IMR-90 (cell line): Measurements from ENCODE around the gene UCP2. TPM values are rescaled to one million over a fixed set of nuclear protein-coding genes. Genes with fewer than 3 reads are reported as not detected.

Source experiments
- ATAC-seq: fragments of 200-7000 bp; cut with Tn5 transposase; 2 replicates; pipeline ENCODE4 v1.9.1; 2020; ENCODE audit warnings: low read depth, mild to moderate bottlenecking, moderate library complexity
- BruUV-seq: library from RNA; stranded (reverse); fragments of 400-500 nt; replicated peaks from 2 replicates; lab custom pipeline; 2021; lab: Mats Ljungman, UMichigan
- CTCF ChIA-PET: fragments of 300-600 bp; formaldehyde crosslinking; extraction: SDS; loops from one replicate; lab custom pipeline; 2021; ENCODE audit warnings: antibody characterized with exemption; lab: Yijun Ruan, JAX
- POLR2A ChIA-PET: fragments of 300-600 bp; sonication (Branson Sonifier 250); formaldehyde crosslinking; loops from one replicate; lab custom pipeline; 2022; ENCODE audit warnings: antibody characterized with exemption; ENCODE audit not compliant: unreplicated experiment; lab: Charles Lee
- DNase-seq: peaks from one replicate; pipeline ENCODE4 v3.0.0; 2013
- H2AFZ ChIP-seq: replicated peaks from 2 replicates; pipeline ENCODE3; 2013; ENCODE audit warnings: low read length, mild to moderate bottlenecking; ENCODE audit not compliant: poor library complexity
- H2AK5ac ChIP-seq: 2 replicates; pipeline ENCODE4 v1.6.1; 2013; ENCODE audit warnings: low read depth, low read length, inconsistent platforms
- H2AK9ac ChIP-seq: replicated peaks from 2 replicates; pipeline ENCODE3; 2013; ENCODE audit warnings: mild to moderate bottlenecking, low read depth, low read length, moderate library complexity; ENCODE audit not compliant: poor library complexity
- H2BK120ac ChIP-seq: 2 replicates; pipeline ENCODE4 v1.6.1; 2013; ENCODE audit warnings: low read depth, low read length, inconsistent platforms
- H2BK15ac ChIP-seq: 3 replicates; pipeline ENCODE4 v1.6.1; 2013; ENCODE audit warnings: low read depth, low read length, inconsistent platforms
- H2BK20ac ChIP-seq: 2 replicates; pipeline ENCODE4 v1.6.1; 2013; ENCODE audit warnings: low read depth, mild to moderate bottlenecking, inconsistent platforms, low read length, moderate library complexity
- H2BK5ac ChIP-seq: 2 replicates; pipeline ENCODE4 v1.6.1; 2013; ENCODE audit warnings: mild to moderate bottlenecking, low read depth, low read length, inconsistent platforms; ENCODE audit not compliant: poor library complexity, severe bottlenecking
- H3K14ac ChIP-seq: replicated peaks from 2 replicates; pipeline ENCODE4 v1.6.1; 2013; ENCODE audit warnings: low read depth, low read length, inconsistent platforms
- H3K18ac ChIP-seq: 2 replicates; pipeline ENCODE4 v1.6.1; 2013; ENCODE audit warnings: low read depth, low read length, control low read depth
- H3K23ac ChIP-seq: 2 replicates; pipeline ENCODE4 v1.6.1; 2013; ENCODE audit warnings: low read depth, low read length, inconsistent platforms
- H3K27ac ChIP-seq: 2 replicates; pipeline ENCODE4 v1.5.1; 2013; ENCODE audit warnings: mild to moderate bottlenecking, control low read depth, low read length; ENCODE audit not compliant: insufficient read depth
- H3K27me3 ChIP-seq: 2 replicates; pipeline ENCODE4 v1.6.1; 2013; ENCODE audit warnings: low read length; ENCODE audit not compliant: control insufficient read depth, insufficient read depth
- H3K36me3 ChIP-seq: 2 replicates; pipeline ENCODE4 v1.6.1; 2013; ENCODE audit warnings: low read length, mixed read lengths; ENCODE audit not compliant: control insufficient read depth, insufficient read depth
- H3K4ac ChIP-seq: 2 replicates; pipeline ENCODE4 v1.6.1; 2013; ENCODE audit warnings: low read depth, low read length, inconsistent platforms
- H3K4me1 ChIP-seq: 2 replicates; pipeline ENCODE4 v1.6.1; 2013; ENCODE audit warnings: low read length, mixed read lengths; ENCODE audit not compliant: control insufficient read depth, insufficient read depth
- H3K4me2 ChIP-seq: 2 replicates; pipeline ENCODE4 v1.6.1; 2013; ENCODE audit warnings: low read depth, mild to moderate bottlenecking, control low read depth, low read length, moderate library complexity
- H3K4me3 ChIP-seq: 2 replicates; pipeline ENCODE4 v1.5.1; 2013; ENCODE audit warnings: low read depth, mild to moderate bottlenecking, control low read depth, low read length, moderate library complexity; ENCODE audit not compliant: insufficient read depth
- H3K56ac ChIP-seq: 2 replicates; pipeline ENCODE4 v1.6.1; 2013; ENCODE audit warnings: low read length, inconsistent platforms; ENCODE audit not compliant: insufficient read depth; ENCODE audit errors: extremely low read depth
- H3K79me1 ChIP-seq, 2 experiments: 2 replicates each; pipeline ENCODE4 v1.6.1; 2013; ENCODE audit warnings: low read length in 2 of 2, inconsistent platforms in 1 of 2, low read depth in 1 of 2
- H3K9ac ChIP-seq: 2 replicates; pipeline ENCODE4 v1.6.1; 2013; ENCODE audit warnings: low read depth, low read length, control low read depth
- H3K9me1 ChIP-seq: 2 replicates; pipeline ENCODE4 v1.6.1; 2013; ENCODE audit warnings: low read length, inconsistent platforms; ENCODE audit not compliant: insufficient read depth
- H3K9me3 ChIP-seq: 2 replicates; pipeline ENCODE4 v1.6.1; 2013; ENCODE audit warnings: low read length; ENCODE audit not compliant: control insufficient read depth, insufficient read depth
- H4K20me1 ChIP-seq: 2 replicates; pipeline ENCODE4 v1.6.1; 2013; ENCODE audit warnings: low read length, inconsistent platforms; ENCODE audit not compliant: insufficient read depth
- H4K5ac ChIP-seq: 2 replicates; pipeline ENCODE4 v1.6.1; 2013; ENCODE audit warnings: mild to moderate bottlenecking, low read depth, low read length, control low read depth
- H4K8ac ChIP-seq, 2 experiments: 2 replicates each; pipeline ENCODE4 v1.6.1; 2013; ENCODE audit warnings: low read depth in 2 of 2, low read length in 2 of 2, control low read depth in 1 of 2, inconsistent platforms in 1 of 2
- H4K91ac ChIP-seq: 2 replicates; pipeline ENCODE4 v1.6.1; 2013; ENCODE audit warnings: low read depth, low read length, inconsistent platforms; ENCODE audit not compliant: insufficient read depth
- BHLHE40 ChIP-seq: fragments of 150-350 bp; IDR thresholded peaks from 2 replicates; pipeline ENCODE4 v1.6.1; 2016; ENCODE audit warnings: mild to moderate bottlenecking, low read depth, low read length
- CEBPB ChIP-seq: IDR thresholded peaks from 2 replicates; pipeline ENCODE4 v1.6.1; 2012; ENCODE audit warnings: low read depth, low read length, improper control_type of control experiment
- CHD1 ChIP-seq: IDR thresholded peaks from 2 replicates; pipeline ENCODE4 v1.6.1; 2012; ENCODE audit warnings: low read depth, low read length, improper control_type of control experiment
- FOS ChIP-seq: fragments of 150-350 bp; IDR thresholded peaks from 2 replicates; pipeline ENCODE4 v1.6.1; 2016; ENCODE audit warnings: low read depth, low read length
- MAFK ChIP-seq: IDR thresholded peaks from 2 replicates; pipeline ENCODE4 v1.6.1; 2012; ENCODE audit warnings: low read depth, low read length, improper control_type of control experiment
- MXI1 ChIP-seq: IDR thresholded peaks from 2 replicates; pipeline ENCODE4 v1.6.1; 2012; ENCODE audit warnings: low read depth, mild to moderate bottlenecking, low read length, moderate library complexity, borderline replicate concordance
- NFE2L2 ChIP-seq: fragments of 150-350 bp; IDR thresholded peaks from 2 replicates; pipeline ENCODE4 v1.6.1; 2016; ENCODE audit warnings: low read depth, mild to moderate bottlenecking, low read length
- POLR2A ChIP-seq: IDR thresholded peaks from 2 replicates; pipeline ENCODE4 v1.6.1; 2012; ENCODE audit warnings: mild to moderate bottlenecking, low read depth, low read length
- RAD21 ChIP-seq: IDR thresholded peaks from 2 replicates; pipeline ENCODE4 v1.6.1; 2012; ENCODE audit warnings: low read length, improper control_type of control experiment
- RCOR1 ChIP-seq: IDR thresholded peaks from 2 replicates; pipeline ENCODE4 v1.6.1; 2012; ENCODE audit warnings: mild to moderate bottlenecking, low read length, improper control_type of control experiment; ENCODE audit not compliant: insufficient replicate concordance
- RFX5 ChIP-seq: IDR thresholded peaks from 2 replicates; pipeline ENCODE4 v1.8.0; 2012; ENCODE audit warnings: low read depth, mild to moderate bottlenecking, low read length, moderate library complexity
- SMC3 ChIP-seq: fragments of 150-350 bp; IDR thresholded peaks from 2 replicates; pipeline ENCODE4 v1.6.1; 2016; ENCODE audit warnings: low read depth, mild to moderate bottlenecking, antibody characterized with exemption, low read length, moderate library complexity
- WGBS, 2 experiments: methylation state at CpG; one replicate each; pipeline versions ENCODE4 v1.1.5 to v1.1.7; 2013; ENCODE audit warnings: missing lambda C conversion rate in 2 of 2; ENCODE audit not compliant: insufficient read length in 1 of 2; ENCODE audit errors: extremely low coverage in 2 of 2; 5-methylcytosine and 5-hydroxymethylcytosine counted together
- dilution Hi-C: fragments of 300-500 bp; cut with HindIII; formaldehyde crosslinking; loops from one replicate; pipeline ENCODE4 v1.14.3; 2018; ENCODE audit warnings: low sequenced_read_pairs; ENCODE audit not compliant: unreplicated experiment
- in situ Hi-C: fragments of 300-500 bp; cut with MboI; formaldehyde crosslinking; loops from 3 replicates; pipeline ENCODE4 v1.14.3; 2019; ENCODE audit warnings: low sequenced_read_pairs, inconsistent platforms, mixed read lengths
- intact Hi-C: fragments of 100-400 bp; cut with micrococcal nuclease; formaldehyde crosslinking; loops from 2 replicates; pipeline ENCODE4 v1.10.0; 2022
- polyA plus RNA-seq, 3 experiments: library from polyadenylated mRNA; depleted of rRNA; stranded (reverse); fragments of >200 nt; gene quantifications; 2 replicates each; pipeline ENCODE4 v1.2.3, GENCODE V29; 2012; ENCODE audit warnings: low replicate concordance in 1 of 3
- total RNA-seq: library from RNA; depleted of rRNA; stranded (reverse); fragments of >200 nt; gene quantifications from 2 replicates; pipeline ENCODE4 v1.2.3, GENCODE V29; 2012
- TF ChIP-seq, protein P1 (sequence below): conservative IDR thresholded peaks from 2 replicates; pipeline ENCODE4 v1.5.1; 2012; ENCODE audit warnings: mild to moderate bottlenecking, low read depth, low read length, improper control_type of control experiment
- TF ChIP-seq, protein P2 (sequence below): fragments of 150-350 bp; IDR thresholded peaks from 2 replicates; pipeline ENCODE4 v1.6.1; 2017; ENCODE audit warnings: mild to moderate bottlenecking, antibody characterized with exemption, low read length, low read depth
- TF ChIP-seq, protein P3 (sequence below): fragments of 150-350 bp; IDR thresholded peaks from 2 replicates; pipeline ENCODE4 v1.6.1; 2016; ENCODE audit warnings: low read depth, mild to moderate bottlenecking, low read length, moderate library complexity, borderline replicate concordance

Gene UCP2
- total and polyA plus RNA-seq, 2 of the 4 experiments (the other 2 are of a cell fraction) = 2.0 to 11.9 TPM

DNA sequence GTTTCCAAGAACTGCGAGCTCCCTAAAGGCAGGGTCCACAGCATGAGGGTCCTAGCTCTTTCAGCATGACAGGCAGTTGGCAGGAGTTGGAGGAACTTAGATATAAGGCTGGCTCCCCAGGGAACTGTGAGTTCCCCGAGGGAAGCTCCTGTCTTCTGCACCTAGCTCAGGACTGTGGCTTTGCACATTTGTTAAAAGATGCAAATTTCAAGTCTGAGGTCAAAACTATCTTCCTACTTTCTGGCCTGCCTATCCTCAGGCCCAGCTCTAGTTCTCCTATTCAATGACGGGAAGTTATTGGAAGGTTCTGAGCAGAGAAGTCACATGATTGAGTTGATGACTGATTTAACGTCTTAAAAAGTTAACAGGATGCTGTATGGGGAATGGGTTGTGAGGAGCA is 37.9 kb upstream of the UCP2 start:
- TF ChIP-seq MXI1 = no peak
- TF ChIP-seq NFE2L2 = no peak
- no peak for TF ChIP-seq FOS
- no peak for TF ChIP-seq BHLHE40
- no peak for TF ChIP-seq SMC3
- TF ChIP-seq, protein P1, sequence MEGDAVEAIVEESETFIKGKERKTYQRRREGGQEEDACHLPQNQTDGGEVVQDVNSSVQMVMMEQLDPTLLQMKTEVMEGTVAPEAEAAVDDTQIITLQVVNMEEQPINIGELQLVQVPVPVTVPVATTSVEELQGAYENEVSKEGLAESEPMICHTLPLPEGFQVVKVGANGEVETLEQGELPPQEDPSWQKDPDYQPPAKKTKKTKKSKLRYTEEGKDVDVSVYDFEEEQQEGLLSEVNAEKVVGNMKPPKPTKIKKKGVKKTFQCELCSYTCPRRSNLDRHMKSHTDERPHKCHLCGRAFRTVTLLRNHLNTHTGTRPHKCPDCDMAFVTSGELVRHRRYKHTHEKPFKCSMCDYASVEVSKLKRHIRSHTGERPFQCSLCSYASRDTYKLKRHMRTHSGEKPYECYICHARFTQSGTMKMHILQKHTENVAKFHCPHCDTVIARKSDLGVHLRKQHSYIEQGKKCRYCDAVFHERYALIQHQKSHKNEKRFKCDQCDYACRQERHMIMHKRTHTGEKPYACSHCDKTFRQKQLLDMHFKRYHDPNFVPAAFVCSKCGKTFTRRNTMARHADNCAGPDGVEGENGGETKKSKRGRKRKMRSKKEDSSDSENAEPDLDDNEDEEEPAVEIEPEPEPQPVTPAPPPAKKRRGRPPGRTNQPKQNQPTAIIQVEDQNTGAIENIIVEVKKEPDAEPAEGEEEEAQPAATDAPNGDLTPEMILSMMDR = no peak
- no peak for TF ChIP-seq MAFK
- TF ChIP-seq POLR2A = no peak
- TF ChIP-seq CHD1 = no peak
- no peak for TF ChIP-seq RFX5
- no peak for TF ChIP-seq RCOR1
- no peak for TF ChIP-seq RAD21
- TF ChIP-seq, protein P2, sequence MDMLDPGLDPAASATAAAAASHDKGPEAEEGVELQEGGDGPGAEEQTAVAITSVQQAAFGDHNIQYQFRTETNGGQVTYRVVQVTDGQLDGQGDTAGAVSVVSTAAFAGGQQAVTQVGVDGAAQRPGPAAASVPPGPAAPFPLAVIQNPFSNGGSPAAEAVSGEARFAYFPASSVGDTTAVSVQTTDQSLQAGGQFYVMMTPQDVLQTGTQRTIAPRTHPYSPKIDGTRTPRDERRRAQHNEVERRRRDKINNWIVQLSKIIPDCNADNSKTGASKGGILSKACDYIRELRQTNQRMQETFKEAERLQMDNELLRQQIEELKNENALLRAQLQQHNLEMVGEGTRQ = no peak
- TF ChIP-seq CEBPB = no peak
- TF ChIP-seq, protein P3, sequence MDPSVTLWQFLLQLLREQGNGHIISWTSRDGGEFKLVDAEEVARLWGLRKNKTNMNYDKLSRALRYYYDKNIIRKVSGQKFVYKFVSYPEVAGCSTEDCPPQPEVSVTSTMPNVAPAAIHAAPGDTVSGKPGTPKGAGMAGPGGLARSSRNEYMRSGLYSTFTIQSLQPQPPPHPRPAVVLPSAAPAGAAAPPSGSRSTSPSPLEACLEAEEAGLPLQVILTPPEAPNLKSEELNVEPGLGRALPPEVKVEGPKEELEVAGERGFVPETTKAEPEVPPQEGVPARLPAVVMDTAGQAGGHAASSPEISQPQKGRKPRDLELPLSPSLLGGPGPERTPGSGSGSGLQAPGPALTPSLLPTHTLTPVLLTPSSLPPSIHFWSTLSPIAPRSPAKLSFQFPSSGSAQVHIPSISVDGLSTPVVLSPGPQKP = no peak
- Histone ChIP-seq H2BK20ac (no peak overlapping the region), H3K56ac (no peak overlapping the region), H2BK15ac (no peak overlapping the region; the same call in 2 of the 3 replicates), H2BK120ac (no peak overlapping the region), H3K9me1 (peaks cover 14% of the 10 kb centered on the region), H2AK5ac (0 out of 2 replicates have a peak overlapping the region, but pooled peaks have one; percentile 77), H2AFZ (no peak overlapping the region), H3K79me1 (peaks cover 0 to 12% of the 10 kb centered on the region in 2 experiments; a peak in 2 of 4 replicates), H2AK9ac (no peak overlapping the region), H4K20me1 (peaks cover 3% of the 10 kb centered on the region; the same call in 1 of the 2 replicates), H3K36me3 (peaks cover 10% of the 10 kb centered on the region; the same call in 1 of the 2 replicates), H3K4me1 (peaks cover 19% of the 10 kb centered on the region), H3K9me3 (no peaks in the 10 kb centered on the region), H3K23ac (no peak overlapping the region), H3K27ac (no peak overlapping the region), H2BK5ac (no peak overlapping the region), H3K27me3 (no peaks in the 10 kb centered on the region), H3K4me3 (no peak overlapping the region), H3K9ac (no peak overlapping the region), H3K4ac (no peak overlapping the region), H3K4me2 (no peak overlapping the region), H4K8ac (no peak overlapping the region), H3K14ac (no peak overlapping the region), H3K18ac (no peak overlapping the region), H4K91ac (no peak overlapping the region), H4K5ac (no peak overlapping the region)
- BruUV-seq = no TSS peak
- POLR2A ChIA-PET = no interaction called here
- no peak for ATAC-seq
- intact Hi-C loops = no loop called here
- in situ Hi-C loops = no loop called here
- CTCF ChIA-PET = no interaction called here
- WGBS, 2 experiments = 67% methylated on average over 1 of the region's 4 CpGs; no CpG with 5 or more reads in 1 of the 2 experiments
- dilution Hi-C loops = no loop called here
- DNase-seq = no peak
